OCI-LY3 (cell line): ENCODE data around the gene TMEM130.

Source experiments
- EZH2phosphoT487 ChIP-seq: fragments of 200-600 bp; shearing (Covaris generic); IDR thresholded peaks from 2 replicates; pipeline ENCODE4 v1.6.1; 2018; ENCODE audit warnings: antibody characterized with exemption, mixed run types, low read depth
- TF ChIP-seq, protein P1 (sequence below): fragments of 200-600, 300-600 bp; sonication (generic); IDR thresholded peaks from 2 replicates; pipeline ENCODE4 v1.5.1; 2014; ENCODE audit warnings: antibody characterized with exemption, low read length, low read depth

- TF ChIP-seq, protein P1, sequence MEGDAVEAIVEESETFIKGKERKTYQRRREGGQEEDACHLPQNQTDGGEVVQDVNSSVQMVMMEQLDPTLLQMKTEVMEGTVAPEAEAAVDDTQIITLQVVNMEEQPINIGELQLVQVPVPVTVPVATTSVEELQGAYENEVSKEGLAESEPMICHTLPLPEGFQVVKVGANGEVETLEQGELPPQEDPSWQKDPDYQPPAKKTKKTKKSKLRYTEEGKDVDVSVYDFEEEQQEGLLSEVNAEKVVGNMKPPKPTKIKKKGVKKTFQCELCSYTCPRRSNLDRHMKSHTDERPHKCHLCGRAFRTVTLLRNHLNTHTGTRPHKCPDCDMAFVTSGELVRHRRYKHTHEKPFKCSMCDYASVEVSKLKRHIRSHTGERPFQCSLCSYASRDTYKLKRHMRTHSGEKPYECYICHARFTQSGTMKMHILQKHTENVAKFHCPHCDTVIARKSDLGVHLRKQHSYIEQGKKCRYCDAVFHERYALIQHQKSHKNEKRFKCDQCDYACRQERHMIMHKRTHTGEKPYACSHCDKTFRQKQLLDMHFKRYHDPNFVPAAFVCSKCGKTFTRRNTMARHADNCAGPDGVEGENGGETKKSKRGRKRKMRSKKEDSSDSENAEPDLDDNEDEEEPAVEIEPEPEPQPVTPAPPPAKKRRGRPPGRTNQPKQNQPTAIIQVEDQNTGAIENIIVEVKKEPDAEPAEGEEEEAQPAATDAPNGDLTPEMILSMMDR, result no peak
- TF ChIP-seq EZH2phosphoT487, result no peak
Measured at GRCh38 chr7:98807068-98808048, 62.5 kb downstream of the TMEM130 start.
